Upper lobe of left lung (tissue), 4 donors: ENCODE results near the gene ALG2.

Experiments
- CTCF ChIP-seq, 6 experiments: fragments of 450-650 bp in 4 of 6; fragments of 200-600 bp in 2 of 6; sonication (generic) in 2 of 6; IDR thresholded peaks; one replicate each; pipeline ENCODE4 v1.5.1; 2016 to 2019; ENCODE audit warnings: antibody characterized with exemption in 6 of 6
- EP300 ChIP-seq, 4 donors: sonication (generic); formaldehyde crosslinking; IDR thresholded peaks; one replicate each; pipeline ENCODE4 v1.5.1; 2017; ENCODE audit warnings: antibody characterized with exemption in 4 of 4, control low read depth in 2 of 4
- POLR2A ChIP-seq, 4 donors: fragments of 450-650 bp; IDR thresholded peaks; one replicate each; pipeline ENCODE4 v1.5.1; 2016 to 2017; ENCODE audit warnings: antibody characterized with exemption in 4 of 4, mild to moderate bottlenecking in 2 of 4
- POLR2AphosphoS5 ChIP-seq, 2 donors: sonication (generic); formaldehyde crosslinking; IDR thresholded peaks; one replicate each; pipeline ENCODE4 v1.5.1; 2017; ENCODE audit warnings: antibody characterized with exemption in 2 of 2

GRCh38 chr9:99259231-99259918, 37.6 kb upstream of the ALG2 start:
- TF ChIP-seq POLR2AphosphoS5 (IDR thresholded peaks at IDR 0.05) (peak in 1 of 2 donors; percentile 46), POLR2A (IDR thresholded peaks at IDR 0.05) (peak in 1 of 4 donors; percentile 75), CTCF (IDR thresholded peaks at IDR 0.05) (no peak), EP300 (IDR thresholded peaks at IDR 0.05) (no peak)
